ENCODE results near the gene SLC44A1. TPM values are rescaled to one million over a fixed set of nuclear protein-coding genes. Genes with fewer than 3 reads are reported as not detected.

SLC44A1 gene
- polyA plus RNA-seq, 2 of the 4 experiments (the other 2 are of a cell fraction): 19.6 to 27.2 TPM

- POLR2A ChIA-PET: interaction anchor here (1.0 kb wide), 1 partner anchor 24 kb away, joined by 3 read pairs; no protein-coding TSS in a partner anchor
- TF ChIP-seq BHLHE40 (IDR thresholded peaks at IDR 0.05; ENCODE audit: low read depth, low read length) (no peak), HEYL (CRISPR knock-in tag; IDR thresholded peaks at IDR 0.05) (no peak), MYC (IDR thresholded peaks at IDR 0.05; ENCODE audit: borderline replicate concordance, low read length) (no peak), JUNB (IDR thresholded peaks at IDR 0.05) (no peak), BCL3 (IDR thresholded peaks at IDR 0.05) (no peak), ZNF302 (CRISPR knock-in tag; IDR thresholded peaks at IDR 0.05) (no peak), MAFK (IDR thresholded peaks at IDR 0.05; ENCODE audit: partially characterized antibody) (no peak)
- TF ChIP-seq, protein P1, sequence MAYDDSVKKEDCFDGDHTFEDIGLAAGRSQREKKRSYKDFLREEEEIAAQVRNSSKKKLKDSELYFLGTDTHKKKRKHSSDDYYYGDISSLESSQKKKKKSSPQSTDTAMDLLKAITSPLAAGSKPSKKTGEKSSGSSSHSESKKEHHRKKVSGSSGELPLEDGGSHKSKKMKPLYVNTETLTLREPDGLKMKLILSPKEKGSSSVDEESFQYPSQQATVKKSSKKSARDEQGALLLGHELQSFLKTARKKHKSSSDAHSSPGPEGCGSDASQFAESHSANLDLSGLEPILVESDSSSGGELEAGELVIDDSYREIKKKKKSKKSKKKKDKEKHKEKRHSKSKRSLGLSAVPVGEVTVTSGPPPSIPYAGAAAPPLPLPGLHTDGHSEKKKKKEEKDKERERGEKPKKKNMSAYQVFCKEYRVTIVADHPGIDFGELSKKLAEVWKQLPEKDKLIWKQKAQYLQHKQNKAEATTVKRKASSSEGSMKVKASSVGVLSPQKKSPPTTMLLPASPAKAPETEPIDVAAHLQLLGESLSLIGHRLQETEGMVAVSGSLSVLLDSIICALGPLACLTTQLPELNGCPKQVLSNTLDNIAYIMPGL (CRISPR knock-in tag; IDR thresholded peaks at IDR 0.05; ENCODE audit: borderline replicate concordance): no peak
- H3K4me2 ChIP-seq: no peak overlapping the region
- no peak for ATAC-seq
- CTCF ChIA-PET: interaction anchor here (1.1 to 1.7 kb wide), 2 partner anchors 12 to 146 kb away, joined by 3 to 4 read pairs; no protein-coding TSS in a partner anchor
- no peaks in the 10 kb centered on the region for H3K4me1 ChIP-seq
- no peak overlapping the region for H3K27ac ChIP-seq
- no peaks in the 10 kb centered on the region for H3K9me3 ChIP-seq
- H3K4me3 ChIP-seq: no peak overlapping the region
- DNase-seq (ENCODE audit: low read depth in 1 of 2, low spot score in 1 of 2): no peak
- 83% methylated on average over 2 of the region's 2 CpGs for WGBS (ENCODE audit: missing lambda C conversion rate)
- no peak for FAIRE-seq
Observed at GRCh38 chr9:105269593-105269992, 25.1 kb downstream of the SLC44A1 start.

- ChIA-PET POLR2A (no interaction called here), CTCF (interaction anchor here (0.7 to 0.8 kb wide), 2 partner anchors 9 to 16 kb away, joined by 3 to 4 read pairs; no protein-coding TSS in a partner anchor)
- H3K4me3 ChIP-seq: no peak overlapping the region
- H3K4me1 ChIP-seq: no peaks in the 10 kb centered on the region
- DNase-seq (ENCODE audit: low read depth in 1 of 2, low spot score in 1 of 2): no peak
- no peak for TF ChIP-seq BCL3 (IDR thresholded peaks at IDR 0.05)
- TF ChIP-seq PHF8 (IDR thresholded peaks at IDR 0.05; ENCODE audit: borderline replicate concordance, low read depth): no peak
- TF ChIP-seq EP300 (IDR thresholded peaks at IDR 0.05): no peak
- no peaks in the 10 kb centered on the region for H3K9me3 ChIP-seq
- H3K4me2 ChIP-seq: no peak overlapping the region
- no peak for ATAC-seq
- FAIRE-seq: no peak
- no peak overlapping the region for H3K27ac ChIP-seq
- 69% methylated on average over 4 of the region's 4 CpGs for WGBS (ENCODE audit: missing lambda C conversion rate)
Observed at GRCh38 chr9:105270711-105271110, 26.3 kb downstream of the SLC44A1 start.

DNA sequence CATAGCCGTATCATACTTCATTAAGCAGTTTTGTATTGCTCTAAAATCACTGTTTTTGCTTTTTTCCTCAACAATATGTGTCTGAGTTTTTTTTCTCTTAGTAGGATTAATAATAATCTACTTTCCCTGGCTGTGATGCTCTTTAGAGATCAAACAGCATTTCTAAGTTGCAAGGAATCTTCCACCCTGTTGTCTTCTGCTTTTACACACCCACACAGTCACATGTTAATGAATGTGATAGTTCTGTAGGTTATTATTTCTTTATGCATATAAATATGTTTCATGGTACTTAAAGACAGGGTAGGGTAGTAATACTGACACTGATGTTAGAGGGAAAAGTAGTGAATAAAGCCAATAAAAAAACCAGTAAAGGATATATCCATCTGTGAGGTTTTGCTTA is 29.3 kb downstream of the SLC44A1 start:
- DNase-seq (ENCODE audit: low read depth in 1 of 2, low spot score in 1 of 2): no peak
- no peak overlapping the region for H3K4me3 ChIP-seq
- ChIA-PET CTCF (interaction anchor here (0.6 kb wide), 2 partner anchors 23 to 263 kb away, joined by 4 to 5 read pairs; no protein-coding TSS in a partner anchor), POLR2A (no interaction called here)
- FAIRE-seq: no peak
- no peaks in the 10 kb centered on the region for H3K9me3 ChIP-seq
- no peaks in the 10 kb centered on the region for H3K4me1 ChIP-seq
- TF ChIP-seq NR3C1 (IDR thresholded peaks at IDR 0.05) (no peak), HDAC2 (IDR thresholded peaks at IDR 0.05) (no peak), MAZ (IDR thresholded peaks at IDR 0.05; ENCODE audit: borderline replicate concordance, low read depth, low read length) (no peak), E2F6 (IDR thresholded peaks at IDR 0.05; ENCODE audit: borderline replicate concordance, low read depth) (no peak), HEYL (CRISPR knock-in tag; IDR thresholded peaks at IDR 0.05) (no peak), POLR2A (IDR thresholded peaks at IDR 0.05; ENCODE audit: low read length) (no peak), ELK1 (IDR thresholded peaks at IDR 0.05; ENCODE audit: low read depth, low read length) (no peak), HOXB5 (CRISPR knock-in tag; IDR thresholded peaks at IDR 0.05) (no peak), FOSL2 (IDR thresholded peaks at IDR 0.05) (no peak), FOSL2 (CRISPR knock-in tag; IDR thresholded peaks at IDR 0.05) (no peak), RNF2 (IDR thresholded peaks at IDR 0.05; ENCODE audit: borderline replicate concordance, low read depth) (no peak), CHD2 (IDR thresholded peaks at IDR 0.05; ENCODE audit: low read length, partially characterized antibody) (no peak), RAD21 (conservative IDR thresholded peaks at IDR 0.05 in 1 of 2, IDR thresholded peaks at IDR 0.05 in 1 of 2) (no peak)
- no peak overlapping the region for H3K4me2 ChIP-seq
- WGBS (ENCODE audit: missing lambda C conversion rate): 88% methylated on average over 1 of the region's 1 CpG
- no peak for ATAC-seq
- no peak overlapping the region for H3K27ac ChIP-seq
